Activated CD4-positive, alpha-beta T cell treated with anti-CD3 and anti-CD28 coated beads, Interleukin-2, amount 10 ng/mL, durations not matched to agents 24 days and 14 days (primary cell): ENCODE data around the gene PLEKHA3. TPM values are rescaled to one million over a fixed set of nuclear protein-coding genes. Genes with fewer than 3 reads are reported as not detected.

Experiments used
- DNase-seq: peaks from one replicate; pipeline ENCODE4 v3.0.0; 2022
- H3K27ac Mint-ChIP-seq: one replicate; pipeline ENCODE4 v1.8.0; 2022; ENCODE audit warnings: mild to moderate bottlenecking, mixed read lengths
- H3K27me3 Mint-ChIP-seq: one replicate; pipeline ENCODE4 v1.8.0; 2022; ENCODE audit warnings: mixed read lengths
- H3K36me3 Mint-ChIP-seq: one replicate; pipeline ENCODE4 v1.8.0; 2022; ENCODE audit warnings: low read depth, mild to moderate bottlenecking, mixed read lengths
- H3K4me1 Mint-ChIP-seq: one replicate; pipeline ENCODE4 v1.8.0; 2021; ENCODE audit warnings: mixed read lengths
- H3K4me3 Mint-ChIP-seq: one replicate; pipeline ENCODE4 v1.8.0; 2022; ENCODE audit warnings: mild to moderate bottlenecking, moderate library complexity, mixed read lengths
- H3K9me3 Mint-ChIP-seq: one replicate; pipeline ENCODE4 v1.8.0; 2021; ENCODE audit warnings: mixed read lengths
- intact Hi-C: fragments of 100-400 bp; cut with micrococcal nuclease; formaldehyde crosslinking; loops from one replicate; pipeline ENCODE4 v1.15.1; 2023
- total RNA-seq: library from RNA; stranded (reverse); gene quantifications from 2 replicates; pipeline ENCODE4 v1.2.3, GENCODE V29; 2022

PLEKHA3 gene
- total RNA-seq, 1 donor from 2014 or later: 35.4 TPM

DNA sequence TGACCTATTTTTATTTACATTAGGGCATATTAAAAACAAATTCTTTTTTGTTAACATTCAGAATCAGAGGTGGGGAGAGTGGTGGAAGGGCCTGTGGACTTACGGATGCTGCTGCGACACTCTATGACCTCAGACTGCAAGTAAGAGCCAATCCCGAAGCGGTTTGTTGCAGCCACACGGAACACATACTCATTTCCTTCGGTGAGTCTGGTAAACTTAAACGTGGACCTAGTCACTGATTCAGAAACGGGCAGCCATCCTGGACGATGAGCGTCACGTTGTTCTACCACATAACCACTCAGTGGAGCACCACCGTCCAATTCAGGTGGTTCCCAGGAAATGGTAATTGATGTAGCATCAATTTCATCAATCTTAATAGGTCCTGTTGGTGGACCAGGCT lies 61.9 kb downstream of the PLEKHA3 start:
- Mint-ChIP-seq H3K4me1 (peaks cover 7% of the 10 kb centered on the region), H3K4me3 (no peak overlapping the region), H3K9me3 (no peaks in the 10 kb centered on the region), H3K27me3 (no peaks in the 10 kb centered on the region), H3K27ac (no peak overlapping the region), H3K36me3 (peaks cover 62% of the 10 kb centered on the region)
- intact Hi-C loops: no loop called here
- DNase-seq: no peak

DNA sequence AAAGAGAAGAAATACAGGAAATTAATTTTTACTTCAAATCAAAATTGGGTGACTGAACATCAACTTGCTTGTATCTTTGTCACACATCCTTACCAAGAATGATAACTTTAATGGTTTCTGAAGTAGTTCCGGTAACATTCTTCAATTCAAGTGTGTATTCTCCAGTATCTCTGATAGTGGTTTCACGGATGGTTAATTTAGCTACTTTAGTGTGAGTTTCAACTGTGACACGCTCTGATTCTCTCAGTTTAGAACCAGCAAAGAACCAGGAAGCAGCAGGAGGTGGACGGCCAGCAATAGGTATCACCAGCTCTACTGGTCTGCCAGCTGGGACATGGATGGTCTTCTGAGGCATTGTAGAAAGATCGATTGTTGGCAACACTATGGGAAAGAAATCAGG lies 62.3 kb downstream of the PLEKHA3 start:
- Mint-ChIP-seq H3K27ac (no peak overlapping the region), H3K27me3 (no peaks in the 10 kb centered on the region), H3K4me3 (no peak overlapping the region), H3K9me3 (peaks cover 3% of the 10 kb centered on the region), H3K4me1 (peaks cover 7% of the 10 kb centered on the region), H3K36me3 (peaks cover 63% of the 10 kb centered on the region)
- DNase-seq: no peak
- intact Hi-C loops: no loop called here

DNA sequence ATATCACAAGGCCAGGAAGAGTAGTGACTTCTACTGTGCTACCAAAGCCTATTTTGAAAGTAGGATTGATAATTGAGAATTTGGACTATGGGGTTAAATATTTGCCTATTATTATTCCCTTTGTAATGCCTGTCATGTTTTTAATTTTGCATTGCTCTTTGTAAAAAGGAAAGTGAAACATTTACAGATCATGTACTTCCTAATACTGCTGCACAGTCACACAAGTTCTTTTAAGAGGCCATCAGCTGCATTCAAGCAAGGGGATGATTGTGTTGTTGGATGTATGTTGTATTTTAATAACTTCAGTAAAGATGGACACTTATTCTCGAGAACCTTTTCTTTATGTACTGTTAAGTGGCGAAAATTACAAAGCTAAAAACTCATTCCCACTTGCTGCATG lies 70.1 kb downstream of the PLEKHA3 start:
- Mint-ChIP-seq H3K27ac (no peak overlapping the region), H3K9me3 (peaks cover 12% of the 10 kb centered on the region)

DNA sequence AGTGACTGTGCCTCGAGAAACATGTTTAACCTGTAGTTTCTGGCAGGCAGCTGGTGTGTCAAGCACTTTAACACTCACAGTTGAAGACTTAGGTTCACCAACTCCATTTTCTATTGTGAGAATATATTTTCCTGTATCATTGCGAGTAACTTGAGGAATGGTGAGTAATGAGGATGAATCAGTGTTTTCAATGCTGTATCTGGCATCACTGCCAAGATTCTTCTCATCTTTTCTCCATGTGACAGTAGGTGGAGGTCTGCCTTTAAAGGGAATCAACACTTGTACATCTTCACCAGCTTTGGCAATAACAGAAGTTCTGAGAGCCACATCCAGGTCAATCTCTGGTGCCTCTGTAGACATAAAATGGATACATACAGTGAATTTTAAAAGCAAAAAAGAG lies 72.8 kb downstream of the PLEKHA3 start:
- intact Hi-C loops: no loop called here

More for the DNA sequence above, 70.1 kb downstream of the PLEKHA3 start:
- Mint-ChIP-seq H3K36me3 (peaks cover 62% of the 10 kb centered on the region), H3K4me1 (peaks cover 6% of the 10 kb centered on the region), H3K4me3 (no peak overlapping the region), H3K27me3 (no peaks in the 10 kb centered on the region)
- intact Hi-C loops: no loop called here
- DNase-seq: no peak

More for the DNA sequence above, 72.8 kb downstream of the PLEKHA3 start:
- H3K9me3 Mint-ChIP-seq: peaks cover 10% of the 10 kb centered on the region
- H3K27ac Mint-ChIP-seq: no peak overlapping the region
- H3K27me3 Mint-ChIP-seq: no peaks in the 10 kb centered on the region
- H3K36me3 Mint-ChIP-seq: peaks cover 46% of the 10 kb centered on the region
- no peak overlapping the region for H3K4me3 Mint-ChIP-seq
- no peak for DNase-seq
- H3K4me1 Mint-ChIP-seq: peaks cover 6% of the 10 kb centered on the region

Other genes with a start within 250 kb of the PLEKHA3 start
- 52.4 and 61.2 TPM in 2 replicates for gene PRKRA, start 29.3 kb upstream of the PLEKHA3 start, total RNA-seq
- gene PJVK, start 29.1 kb upstream of the PLEKHA3 start, total RNA-seq: 2.0 and 2.3 TPM in 2 replicates
- gene FKBP7, start 1.9 kb upstream of the PLEKHA3 start, total RNA-seq: 4.8 and 4.9 TPM in 2 replicates